Daoy (cell line): ENCODE data around the gene CD177. TPM values are rescaled to one million over a fixed set of nuclear protein-coding genes. Genes with fewer than 3 reads are reported as not detected.
"Not testable (repeated sequence)": the region's sequence is repeated elsewhere in the genome, so short reads cannot be mapped to it uniquely, and the experiment has no call there.

Experiments used
- DNase-seq: peaks from one replicate; pipeline ENCODE4 v3.0.0-alpha.2; 2015; ENCODE audit warnings: low read depth
- total RNA-seq: library from RNA; depleted of rRNA; stranded (reverse); fragments of >200 nt; shearing (Covaris generic); gene quantifications from 2 replicates; pipeline ENCODE4 v1.2.3, GENCODE V29; 2014

Gene CD177
- total RNA-seq, 1 experiment from 2014 or later = not detected

DNA sequence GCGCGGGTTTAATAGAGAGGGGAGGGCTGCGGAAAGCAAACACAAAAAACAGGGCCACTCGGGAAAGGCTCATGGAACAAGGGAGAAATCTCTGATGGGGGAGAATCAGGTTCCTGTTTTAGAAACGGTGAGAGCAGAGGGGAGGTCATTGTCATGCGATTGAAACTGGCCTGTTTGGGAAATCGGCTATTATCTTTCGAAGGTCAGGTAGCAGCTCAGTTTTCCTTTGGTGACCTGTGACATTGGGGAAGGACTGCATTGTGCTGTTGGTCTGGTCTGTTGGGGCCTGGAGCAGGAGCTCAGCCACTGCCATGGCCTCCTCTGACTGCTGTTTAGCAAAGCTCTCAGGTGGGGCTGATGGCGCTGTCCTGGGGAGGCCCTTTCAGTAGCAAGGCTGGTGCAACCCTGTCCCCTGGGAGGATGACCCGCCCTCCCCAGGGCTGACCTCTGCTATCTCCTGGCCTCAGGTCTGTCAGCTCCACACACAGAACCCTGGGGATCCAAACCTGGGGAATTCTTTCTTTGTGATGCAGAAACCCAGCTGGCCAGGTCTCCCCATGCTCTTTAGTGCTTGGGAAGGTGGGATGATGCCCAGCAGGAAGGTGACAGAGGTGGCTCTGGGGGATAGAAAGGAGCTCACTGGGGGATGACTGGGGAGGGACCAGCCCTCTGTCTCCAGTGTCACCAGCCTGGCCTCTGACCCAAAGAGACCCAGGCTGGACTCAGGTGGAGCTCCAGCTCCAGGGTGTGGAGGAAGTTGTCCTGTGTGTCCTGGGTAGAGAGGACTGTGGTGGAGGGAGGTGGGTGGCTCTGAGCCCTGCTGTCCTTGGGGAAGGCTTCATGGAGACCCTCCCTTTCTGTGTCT is 21.2 kb upstream of the CD177 start:
- DNase-seq = no peak

DNA sequence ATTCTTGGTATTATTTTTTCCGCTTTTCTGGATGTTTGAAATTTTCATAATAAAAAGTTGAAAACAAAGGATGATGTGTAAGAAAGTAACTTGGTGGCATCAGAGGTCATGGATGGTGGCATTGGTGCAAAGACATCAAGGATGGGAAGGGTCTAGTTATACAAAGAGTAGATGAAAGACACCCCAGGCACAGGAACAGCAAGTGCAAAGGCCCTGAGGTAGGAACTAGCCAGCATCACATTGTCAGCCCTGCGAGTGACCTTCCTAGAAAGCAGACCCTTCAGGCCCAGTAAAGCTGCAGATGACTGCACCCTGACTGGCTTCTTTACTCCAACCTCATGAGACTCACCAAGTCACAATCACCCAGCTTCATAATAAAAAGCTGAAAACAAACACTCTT is 17.0 kb upstream of the CD177 start:
- DNase-seq = not testable (repeated sequence)

DNA sequence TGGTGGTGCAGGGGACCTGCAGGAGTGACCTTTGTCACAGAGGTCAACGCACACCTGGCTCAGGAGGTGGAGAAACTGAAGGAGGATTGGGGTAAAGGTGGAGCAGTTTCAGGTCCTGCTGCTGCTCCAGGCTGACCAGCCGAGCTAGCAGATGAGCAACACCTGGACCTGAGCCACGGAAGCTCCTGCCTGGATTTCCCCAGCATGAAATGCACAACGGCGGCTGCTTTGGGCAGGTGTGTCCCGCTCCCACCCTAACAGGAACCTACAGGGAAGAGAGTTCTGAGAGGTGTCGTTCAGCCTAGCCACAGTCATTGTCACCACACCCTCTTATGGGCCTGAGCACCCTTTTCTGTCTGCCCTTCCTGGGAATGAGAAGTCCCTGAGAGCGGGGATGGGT is 15.7 kb upstream of the CD177 start:
- DNase-seq = no peak

DNA sequence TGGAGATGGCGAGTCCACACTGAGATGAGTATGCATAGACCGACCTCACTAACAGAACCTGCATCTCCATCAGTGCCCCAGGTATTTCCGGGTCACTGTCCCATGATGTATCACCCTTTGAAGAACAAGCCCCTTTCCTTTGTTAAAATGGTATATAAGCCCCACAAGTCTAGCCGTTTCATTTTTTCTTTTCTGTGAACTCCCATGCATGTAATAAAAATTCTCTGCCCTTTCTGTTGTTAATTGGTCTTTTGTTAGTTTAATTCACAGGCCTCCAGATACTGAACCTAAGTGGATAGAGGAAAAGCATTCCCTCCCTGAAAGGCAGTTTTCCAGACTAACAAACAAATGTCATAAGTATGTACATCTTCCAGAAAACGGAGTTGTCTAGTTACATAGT is 15.0 kb upstream of the CD177 start:
- DNase-seq = no peak

DNA sequence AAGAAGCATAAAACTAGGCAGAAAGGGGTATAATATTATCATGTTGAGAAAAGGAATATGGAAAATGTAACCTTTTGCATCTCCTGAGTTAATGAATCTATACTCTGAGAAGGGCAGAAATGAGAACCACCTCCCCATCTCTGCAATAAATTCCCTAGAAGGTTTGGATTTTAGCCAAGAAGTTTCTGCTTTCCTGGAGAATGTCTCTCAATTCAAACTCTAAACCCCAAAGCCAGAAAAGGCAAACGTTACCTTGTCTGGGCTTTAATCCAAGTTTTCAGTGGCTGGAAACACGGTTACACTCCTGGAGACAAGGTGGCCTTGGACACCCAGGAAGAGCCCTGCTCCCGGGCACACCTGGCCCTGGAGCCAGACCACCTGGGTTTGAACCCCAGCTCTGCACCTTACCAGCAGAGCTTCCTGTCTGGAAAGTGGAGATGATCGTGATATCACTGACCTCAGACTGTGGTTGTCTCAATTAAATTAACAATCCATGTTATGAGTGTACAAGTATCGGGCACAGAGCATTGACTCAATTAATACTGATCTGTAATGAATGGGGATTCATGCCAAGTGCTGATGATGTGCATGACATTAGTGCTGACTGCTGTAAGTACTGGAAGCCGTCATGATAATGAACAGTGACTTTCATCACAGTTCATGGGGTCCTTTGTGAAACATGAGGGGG is 14.1 kb upstream of the CD177 start:
- DNase-seq = not testable (repeated sequence)

DNA sequence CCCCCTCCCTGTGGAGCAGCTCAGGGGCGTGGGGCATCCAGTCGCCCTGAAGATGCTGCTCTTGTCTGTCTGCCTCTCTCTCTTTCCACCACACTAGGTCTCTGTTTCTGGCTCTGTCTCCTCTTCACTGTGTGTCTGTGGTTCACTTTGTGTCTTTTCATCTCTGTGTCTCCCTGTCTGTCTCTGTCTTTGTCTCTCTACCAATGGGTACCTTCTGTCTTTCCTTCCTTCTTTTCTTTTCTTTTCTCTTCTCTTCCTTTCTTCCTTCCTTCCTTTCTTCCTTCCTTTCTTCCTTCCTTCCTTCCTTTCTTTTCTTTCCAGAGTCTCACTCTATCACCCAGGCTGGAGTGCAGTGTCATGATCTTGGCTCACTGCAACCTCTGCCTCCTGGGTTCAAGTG is 13.4 kb upstream of the CD177 start:
- DNase-seq = not testable (repeated sequence)

DNA sequence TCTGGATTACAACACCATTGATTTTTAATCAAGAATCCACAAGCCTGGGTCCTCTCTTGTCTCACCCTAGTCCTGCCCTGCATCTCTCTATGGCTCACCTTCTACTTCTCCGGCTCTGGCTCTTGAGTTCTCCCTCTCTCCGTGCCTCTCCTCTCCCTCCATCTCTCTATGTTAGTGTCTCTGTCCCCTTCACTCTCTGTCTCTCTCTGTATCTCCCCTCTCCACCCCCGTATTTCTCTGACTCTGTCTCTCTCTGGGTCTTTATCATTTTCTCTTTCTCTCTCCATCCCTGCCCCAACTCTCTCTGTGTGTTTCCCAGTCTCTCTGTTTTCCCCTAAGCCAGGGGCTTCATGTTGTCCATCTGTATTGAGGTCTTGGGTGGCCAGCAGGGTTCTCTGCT is 12.4 kb upstream of the CD177 start:
- DNase-seq = not testable (repeated sequence)

DNA sequence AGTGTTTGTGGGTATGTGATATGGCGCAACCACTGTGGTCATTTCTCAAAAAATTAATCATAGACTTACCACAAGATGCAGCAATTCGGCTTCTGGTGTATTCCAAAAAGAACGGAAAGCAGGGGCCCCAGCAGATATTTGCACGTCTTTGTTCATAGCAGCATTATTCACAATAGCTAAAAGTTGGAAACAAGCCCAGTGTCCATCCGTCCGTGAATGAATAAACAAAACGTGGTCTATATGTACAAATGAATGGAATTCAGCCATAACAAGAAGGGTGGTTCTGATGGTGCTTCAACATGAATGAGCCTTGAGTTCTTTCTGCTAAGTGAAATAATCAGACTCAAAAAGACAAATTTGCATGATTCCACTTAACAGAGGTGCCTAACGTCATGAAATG is 11.4 kb upstream of the CD177 start:
- DNase-seq = peak; percentile 54

DNA sequence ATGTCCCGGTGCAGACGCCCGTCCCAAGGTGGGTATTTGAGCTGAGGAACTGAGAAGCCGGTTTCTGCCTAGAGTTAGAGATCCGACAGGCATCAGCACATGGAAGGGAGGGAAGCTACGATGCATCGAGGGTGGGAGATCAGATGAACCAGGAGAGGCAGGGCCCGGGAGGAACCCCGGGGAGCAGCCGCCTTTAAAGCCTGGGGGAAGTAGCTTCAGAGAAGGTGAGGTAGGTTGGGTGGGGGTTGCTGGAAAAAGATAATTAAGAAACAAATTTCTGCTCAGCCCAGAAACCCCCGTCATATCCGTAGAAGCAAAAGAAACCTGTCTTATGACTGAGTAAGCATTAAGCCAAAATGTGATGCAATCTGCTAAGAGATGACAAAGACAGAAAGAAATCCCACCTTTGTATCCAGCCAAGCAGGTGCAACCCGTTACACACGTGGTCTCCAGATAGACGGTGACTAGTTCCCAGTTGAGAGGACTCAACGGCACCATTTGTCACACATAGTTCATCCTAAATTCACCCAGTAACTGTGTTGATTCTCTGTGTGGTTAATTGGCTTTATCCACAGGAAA is 9.1 kb upstream of the CD177 start:
- not testable (repeated sequence) for DNase-seq

DNA sequence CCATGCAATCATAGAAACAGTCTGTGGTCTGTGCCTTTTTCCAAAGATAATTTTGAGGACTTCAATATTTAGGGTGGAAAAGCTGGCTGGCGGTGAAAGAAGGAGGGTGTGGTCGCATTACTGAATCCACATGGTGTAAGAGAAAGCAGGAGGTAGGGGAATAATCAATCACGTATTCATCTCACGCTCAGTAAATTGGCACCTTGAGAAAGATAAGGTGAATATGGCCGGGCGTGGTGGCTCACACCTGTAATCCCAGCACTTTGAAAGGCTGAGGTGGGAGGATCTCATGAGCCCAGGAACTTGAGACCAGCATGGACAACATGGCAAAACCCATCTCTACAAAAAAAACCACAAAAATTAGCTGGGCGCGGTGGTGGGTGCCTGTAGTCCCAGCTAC is 3.7 kb upstream of the CD177 start:
- DNase-seq = not testable (repeated sequence)

DNA sequence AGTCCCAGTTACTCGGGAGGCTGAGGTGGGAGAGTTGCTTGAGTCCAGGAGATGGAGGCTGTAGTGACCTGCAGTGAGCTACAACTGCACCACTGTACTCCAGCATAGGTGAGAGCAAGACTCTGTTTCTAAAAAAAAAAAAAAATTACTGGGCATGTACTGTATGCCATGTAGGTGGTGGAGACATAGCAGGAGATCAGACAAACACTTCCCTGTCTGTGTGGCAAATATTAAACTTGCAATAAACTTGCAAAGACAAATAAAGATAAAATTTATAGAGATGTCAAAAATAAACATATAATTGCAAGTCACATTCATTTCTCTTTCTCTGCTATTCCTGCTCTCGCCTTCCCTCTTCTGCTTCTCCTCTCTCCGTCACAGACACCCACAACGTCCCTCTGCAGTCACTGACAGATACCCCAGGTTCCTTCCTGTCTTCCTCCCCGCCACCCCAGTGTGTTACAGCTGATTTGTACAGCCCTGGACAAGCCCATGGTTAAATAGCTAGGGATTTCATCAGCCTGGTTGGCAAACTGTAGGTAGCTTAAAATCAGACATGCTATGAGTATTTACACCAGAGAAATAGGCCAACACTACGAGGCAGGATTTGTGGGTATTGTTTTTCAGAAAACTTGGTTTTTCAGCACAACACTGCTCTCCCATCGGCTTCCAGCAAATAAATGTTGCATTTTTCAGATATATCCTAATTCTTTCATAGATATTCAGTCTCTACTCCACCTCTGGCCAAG is 1.3 kb upstream of the CD177 start:
- DNase-seq = no peak

DNA sequence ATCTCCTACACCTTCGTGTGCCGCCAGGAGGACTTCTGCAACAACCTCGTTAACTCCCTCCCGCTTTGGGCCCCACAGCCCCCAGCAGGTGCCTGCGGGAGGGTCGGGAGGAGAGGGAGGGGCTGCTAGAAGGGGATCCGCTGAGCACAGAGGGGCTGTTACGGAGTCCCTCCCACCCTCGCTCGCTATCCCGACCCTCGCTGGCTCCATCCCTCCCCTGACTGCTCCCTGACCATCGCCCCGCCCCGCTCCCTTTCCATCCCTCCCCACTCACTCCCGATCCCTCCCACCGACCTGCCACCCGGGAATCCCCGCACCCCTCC is 780 bp downstream of the CD177 start:
- DNase-seq = no peak

DNA sequence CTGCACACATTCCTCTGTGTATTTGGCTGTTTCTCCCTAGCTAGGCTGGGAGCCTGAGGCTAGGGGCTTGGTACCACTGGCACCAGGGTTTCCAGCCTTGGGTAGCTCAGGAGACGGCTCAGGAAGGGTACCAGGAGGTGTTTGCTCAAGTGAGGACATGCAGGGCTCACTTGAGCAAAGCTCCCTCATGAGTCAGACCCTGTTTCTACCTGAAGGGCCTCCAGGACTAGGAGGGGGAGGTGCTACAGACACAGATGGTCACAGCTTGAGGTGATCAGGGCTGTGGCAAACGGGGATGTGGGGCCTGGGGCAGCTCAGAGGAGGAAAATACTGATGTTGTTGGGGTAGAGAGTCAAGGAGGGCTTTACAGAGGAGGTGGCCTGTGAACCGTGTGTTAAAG is 3.3 kb downstream of the CD177 start:
- not testable (repeated sequence) for DNase-seq

DNA sequence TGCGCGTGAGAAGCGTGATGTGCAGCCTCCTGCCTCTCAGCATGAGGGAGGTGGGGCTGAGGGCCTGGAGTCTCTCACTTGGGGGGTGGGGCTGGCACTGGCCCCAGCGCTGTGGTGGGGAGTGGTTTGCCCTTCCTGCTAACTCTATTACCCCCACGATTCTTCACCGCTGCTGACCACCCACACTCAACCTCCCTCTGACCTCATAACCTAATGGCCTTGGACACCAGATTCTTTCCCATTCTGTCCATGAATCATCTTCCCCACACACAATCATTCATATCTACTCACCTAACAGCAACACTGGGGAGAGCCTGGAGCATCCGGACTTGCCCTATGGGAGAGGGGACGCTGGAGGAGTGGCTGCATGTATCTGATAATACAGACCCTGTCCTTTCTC is 8.7 kb downstream of the CD177 start:
- DNase-seq = peak; percentile 36

DNA sequence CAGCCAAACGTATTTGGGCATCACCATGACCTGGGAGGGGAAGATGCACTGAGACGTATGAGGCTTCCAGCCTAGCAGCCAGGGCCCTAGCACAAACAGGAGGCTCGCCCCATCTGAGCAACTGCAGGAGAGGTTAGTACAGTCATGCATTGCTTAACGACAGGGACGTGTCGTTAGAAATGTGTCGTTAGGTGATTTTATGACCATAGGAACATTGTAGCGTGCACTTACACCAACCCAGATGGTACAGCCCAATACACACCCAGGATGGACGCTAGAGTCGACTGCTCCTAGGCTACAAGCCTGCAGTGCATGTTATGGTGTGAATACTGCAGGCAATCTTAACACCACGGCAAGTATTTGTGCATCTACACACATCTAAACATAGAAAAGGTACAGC is 9.3 kb downstream of the CD177 start:
- no peak for DNase-seq

DNA sequence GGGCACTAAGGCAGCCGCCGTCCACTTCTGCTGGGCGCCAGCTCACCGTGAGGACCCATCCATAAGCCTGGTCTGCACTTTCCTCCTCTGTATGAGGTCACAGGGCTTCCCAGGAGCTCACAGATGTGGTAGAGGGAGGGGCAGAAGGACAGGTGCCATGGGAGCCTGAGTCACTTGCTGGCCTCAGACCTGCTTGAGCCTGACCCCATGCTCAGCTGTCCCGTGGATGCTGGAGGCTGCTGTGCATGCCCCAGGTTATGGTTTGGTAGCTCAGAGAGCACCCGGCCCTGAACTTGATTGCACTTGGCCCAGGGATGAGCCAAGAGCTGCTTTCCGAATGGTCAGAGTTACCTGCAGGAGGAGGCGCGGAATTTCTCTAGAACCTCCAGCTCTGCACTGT is 12.2 kb downstream of the CD177 start:
- DNase-seq = not testable (repeated sequence)

DNA sequence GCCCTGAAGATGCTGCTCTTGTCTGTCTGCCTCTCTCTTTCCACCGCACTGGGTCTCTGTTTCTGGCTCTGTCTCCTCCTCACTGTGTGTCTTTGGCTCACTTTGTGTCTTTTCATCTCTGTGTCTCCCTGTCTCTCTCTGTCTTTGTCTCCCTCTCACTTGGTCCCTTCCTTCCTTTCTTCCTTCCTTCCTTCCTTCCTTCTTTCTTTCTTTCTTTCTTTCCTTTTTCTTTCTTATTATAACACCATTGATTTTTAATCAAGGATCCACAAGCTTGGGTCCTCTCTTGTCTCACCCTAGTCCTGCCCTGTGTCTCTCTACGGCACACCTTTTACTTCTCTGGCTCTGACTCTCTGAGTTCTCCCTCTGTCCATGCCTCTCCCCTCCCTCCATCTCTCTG is 14.3 kb downstream of the CD177 start:
- DNase-seq = no peak

DNA sequence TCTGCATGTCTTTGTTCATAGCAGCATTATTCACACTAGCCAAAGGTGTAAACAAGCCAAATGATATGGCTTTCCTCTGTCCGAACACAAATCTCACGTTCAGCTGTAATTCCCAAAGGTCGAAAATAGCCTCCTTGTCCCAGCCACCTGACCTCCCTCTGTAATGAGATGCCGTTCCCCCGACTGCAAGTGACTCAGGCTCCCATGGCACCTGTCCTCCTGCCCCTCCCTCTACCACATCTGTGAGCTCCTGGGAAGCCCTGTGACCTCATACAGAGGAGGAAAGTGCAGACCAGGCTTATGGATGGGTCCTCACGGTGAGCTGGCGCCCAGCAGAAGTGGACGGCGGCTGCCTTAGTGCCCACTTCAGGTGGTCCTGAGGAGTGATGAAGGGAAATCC is 15.4 kb downstream of the CD177 start:
- DNase-seq = not testable (repeated sequence)

DNA sequence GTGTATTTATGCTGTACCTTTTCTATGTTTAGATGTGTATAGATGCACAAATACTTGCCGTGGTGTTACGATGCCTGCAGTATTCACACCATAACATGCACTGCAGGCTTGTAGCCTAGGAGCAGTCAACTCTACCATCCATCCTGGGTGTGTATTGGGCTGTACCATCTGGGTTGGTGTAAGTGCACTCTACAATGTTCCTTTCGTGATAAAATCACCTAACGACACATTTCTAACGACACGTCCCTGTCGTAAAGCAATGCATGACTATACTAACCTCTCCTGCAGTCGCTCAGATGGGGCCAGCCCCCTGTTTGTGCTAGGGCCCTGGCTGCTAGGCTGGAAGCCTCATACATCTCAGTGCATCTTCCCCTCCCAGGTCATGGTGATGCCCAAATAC is 18.4 kb downstream of the CD177 start:
- DNase-seq = no peak

DNA sequence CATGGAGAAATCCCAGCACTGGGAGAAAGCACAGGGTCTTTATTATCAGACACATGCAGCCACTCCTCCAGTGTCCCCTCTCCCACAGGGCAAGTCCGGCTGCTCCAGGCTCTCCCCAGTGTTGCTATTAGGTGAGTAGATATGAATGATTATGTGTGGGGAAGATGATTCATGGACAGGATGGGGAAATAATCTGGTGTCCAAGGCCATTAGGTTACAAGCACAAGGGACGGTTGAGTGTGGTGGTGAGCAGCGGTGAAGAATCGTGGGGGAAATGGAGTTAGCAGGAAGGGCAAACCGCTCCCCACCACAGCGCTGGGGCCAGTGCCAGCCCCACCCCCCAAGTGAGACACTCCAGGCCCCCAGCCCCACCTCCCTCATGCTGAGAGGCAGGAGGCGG is 19.0 kb downstream of the CD177 start:
- no peak for DNase-seq

DNA sequence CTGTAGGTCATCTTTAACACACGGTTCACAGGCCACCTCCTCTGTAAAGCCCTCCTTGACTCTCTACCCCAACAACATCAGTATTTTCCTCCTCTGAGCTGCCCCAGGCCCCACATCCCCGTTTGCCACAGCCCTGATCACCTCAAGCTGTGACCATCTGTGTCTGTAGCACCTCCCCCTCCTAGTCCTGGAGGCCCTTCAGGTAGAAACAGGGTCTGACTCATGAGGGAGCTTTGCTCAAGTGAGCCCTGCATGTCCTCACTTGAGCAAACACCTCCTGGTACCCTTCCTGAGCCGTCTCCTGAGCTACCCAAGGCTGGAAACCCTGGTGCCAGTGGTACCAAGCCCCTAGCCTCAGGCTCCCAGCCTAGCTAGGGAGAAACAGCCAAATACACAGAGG is 24.1 kb downstream of the CD177 start:
- not testable (repeated sequence) for DNase-seq

DNA sequence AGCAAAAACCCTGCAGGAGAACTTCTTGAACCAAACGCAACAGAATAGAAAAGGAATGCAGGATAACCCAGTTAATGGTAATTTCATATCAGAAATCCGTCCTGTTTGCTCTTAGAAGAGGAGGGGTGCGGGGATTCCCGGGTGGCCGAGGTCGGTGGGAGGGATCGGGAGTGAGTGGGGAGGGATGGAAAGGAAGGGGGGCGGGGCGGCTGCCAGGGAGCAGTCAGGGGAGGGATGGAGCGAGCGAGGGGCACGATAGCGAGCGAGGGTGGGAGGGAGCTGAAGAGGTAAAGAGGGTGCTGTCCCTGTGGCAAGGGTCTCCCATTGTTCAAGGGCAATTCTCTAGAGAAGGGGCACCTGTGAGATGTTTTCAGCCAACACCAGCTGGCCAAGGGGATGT is 26.5 kb downstream of the CD177 start:
- DNase-seq = no peak
